KMS-11 (cell line): ENCODE results near the gene AGT.

ENCODE experiments used
- H2AFZ ChIP-seq: fragments of 200-600 bp; sonication (generic); 2 replicates; pipeline ENCODE4 v1.6.1; 2016; ENCODE audit warnings: antibody characterized with exemption, mixed run types, low read depth
- H3K27ac ChIP-seq: fragments of 200-600 bp; sonication (generic); 2 replicates; pipeline ENCODE4 v1.6.1; 2016; ENCODE audit warnings: mild to moderate bottlenecking, mixed run types
- H3K27me3 ChIP-seq: fragments of 200-600 bp; sonication (generic); 2 replicates; pipeline ENCODE4 v1.6.1; 2017; ENCODE audit warnings: mild to moderate bottlenecking, low read depth, mixed run types, moderate library complexity; ENCODE audit not compliant: insufficient read depth
- H3K36me3 ChIP-seq: fragments of 200-600 bp; sonication (generic); 2 replicates; pipeline ENCODE4 v1.6.1; 2017; ENCODE audit warnings: mild to moderate bottlenecking, mixed run types; ENCODE audit not compliant: insufficient read depth
- H3K4me1 ChIP-seq: fragments of 200-600 bp; sonication (generic); 2 replicates; pipeline ENCODE4 v1.6.1; 2016; ENCODE audit warnings: mild to moderate bottlenecking, low read depth, mixed run types; ENCODE audit not compliant: poor library complexity, severe bottlenecking
- H3K4me2 ChIP-seq: fragments of 200-600 bp; sonication (generic); 2 replicates; pipeline ENCODE4 v1.7.0; 2016; ENCODE audit warnings: mild to moderate bottlenecking, mixed run types
- H3K4me3 ChIP-seq: fragments of 200-600 bp; sonication (generic); IDR thresholded peaks from 2 replicates; pipeline ENCODE4 v1.6.1; 2017; ENCODE audit warnings: low read depth, low read length, mixed read lengths; ENCODE audit not compliant: insufficient read depth
- H3K79me2 ChIP-seq: fragments of 200-600 bp; sonication (generic); 2 replicates; pipeline ENCODE4 v1.6.1; 2016; ENCODE audit warnings: low read depth, mixed run types; ENCODE audit not compliant: insufficient read depth
- H3K9ac ChIP-seq: fragments of 200-600 bp; sonication (generic); 2 replicates; pipeline ENCODE4 v1.6.1; 2016; ENCODE audit warnings: mild to moderate bottlenecking, mixed run types
- H4K20me1 ChIP-seq: fragments of 200-600 bp; sonication (generic); 2 replicates; pipeline ENCODE4 v1.6.1; 2016; ENCODE audit warnings: mild to moderate bottlenecking, mixed run types; ENCODE audit not compliant: insufficient read depth
- TF ChIP-seq, protein P1 (sequence below): fragments of 200-600 bp; sonication (generic); conservative IDR thresholded peaks from 2 replicates; pipeline ENCODE4 v1.6.1; 2017; ENCODE audit warnings: low read depth, mild to moderate bottlenecking, antibody characterized with exemption, low read length, moderate library complexity, mixed read lengths

Gene AGT

DNA sequence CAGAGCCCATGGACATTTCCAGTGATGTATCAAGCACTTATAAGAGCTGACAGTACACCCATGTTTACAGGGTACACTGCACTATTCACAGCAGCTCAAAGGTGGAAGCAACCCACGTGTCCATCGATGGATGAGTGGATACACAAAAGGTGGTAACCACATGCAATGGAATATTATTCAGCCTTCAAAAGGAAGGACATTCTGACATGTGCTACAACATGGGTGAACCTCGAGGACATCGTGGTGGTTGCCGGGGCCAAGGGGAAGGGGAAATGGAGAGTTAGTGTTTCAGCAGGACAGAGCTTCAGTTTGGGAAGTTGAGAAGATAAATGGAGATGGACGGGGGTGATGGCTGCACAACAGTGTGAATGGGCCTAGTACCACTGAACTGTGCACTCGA lies 9.1 kb downstream of the AGT start:
- no peak overlapping the region for H3K9ac ChIP-seq
- no peaks in the 10 kb centered on the region for H3K4me1 ChIP-seq
- no peak overlapping the region for H3K4me3 ChIP-seq
- no peak overlapping the region for H2AFZ ChIP-seq
- no peaks in the 10 kb centered on the region for H3K79me2 ChIP-seq
- no peaks in the 10 kb centered on the region for H4K20me1 ChIP-seq
- TF ChIP-seq, protein P1, sequence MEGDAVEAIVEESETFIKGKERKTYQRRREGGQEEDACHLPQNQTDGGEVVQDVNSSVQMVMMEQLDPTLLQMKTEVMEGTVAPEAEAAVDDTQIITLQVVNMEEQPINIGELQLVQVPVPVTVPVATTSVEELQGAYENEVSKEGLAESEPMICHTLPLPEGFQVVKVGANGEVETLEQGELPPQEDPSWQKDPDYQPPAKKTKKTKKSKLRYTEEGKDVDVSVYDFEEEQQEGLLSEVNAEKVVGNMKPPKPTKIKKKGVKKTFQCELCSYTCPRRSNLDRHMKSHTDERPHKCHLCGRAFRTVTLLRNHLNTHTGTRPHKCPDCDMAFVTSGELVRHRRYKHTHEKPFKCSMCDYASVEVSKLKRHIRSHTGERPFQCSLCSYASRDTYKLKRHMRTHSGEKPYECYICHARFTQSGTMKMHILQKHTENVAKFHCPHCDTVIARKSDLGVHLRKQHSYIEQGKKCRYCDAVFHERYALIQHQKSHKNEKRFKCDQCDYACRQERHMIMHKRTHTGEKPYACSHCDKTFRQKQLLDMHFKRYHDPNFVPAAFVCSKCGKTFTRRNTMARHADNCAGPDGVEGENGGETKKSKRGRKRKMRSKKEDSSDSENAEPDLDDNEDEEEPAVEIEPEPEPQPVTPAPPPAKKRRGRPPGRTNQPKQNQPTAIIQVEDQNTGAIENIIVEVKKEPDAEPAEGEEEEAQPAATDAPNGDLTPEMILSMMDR: no peak
- H3K4me2 ChIP-seq: no peak overlapping the region
- no peaks in the 10 kb centered on the region for H3K27me3 ChIP-seq
- no peak overlapping the region for H3K27ac ChIP-seq
- no peaks in the 10 kb centered on the region for H3K36me3 ChIP-seq

DNA sequence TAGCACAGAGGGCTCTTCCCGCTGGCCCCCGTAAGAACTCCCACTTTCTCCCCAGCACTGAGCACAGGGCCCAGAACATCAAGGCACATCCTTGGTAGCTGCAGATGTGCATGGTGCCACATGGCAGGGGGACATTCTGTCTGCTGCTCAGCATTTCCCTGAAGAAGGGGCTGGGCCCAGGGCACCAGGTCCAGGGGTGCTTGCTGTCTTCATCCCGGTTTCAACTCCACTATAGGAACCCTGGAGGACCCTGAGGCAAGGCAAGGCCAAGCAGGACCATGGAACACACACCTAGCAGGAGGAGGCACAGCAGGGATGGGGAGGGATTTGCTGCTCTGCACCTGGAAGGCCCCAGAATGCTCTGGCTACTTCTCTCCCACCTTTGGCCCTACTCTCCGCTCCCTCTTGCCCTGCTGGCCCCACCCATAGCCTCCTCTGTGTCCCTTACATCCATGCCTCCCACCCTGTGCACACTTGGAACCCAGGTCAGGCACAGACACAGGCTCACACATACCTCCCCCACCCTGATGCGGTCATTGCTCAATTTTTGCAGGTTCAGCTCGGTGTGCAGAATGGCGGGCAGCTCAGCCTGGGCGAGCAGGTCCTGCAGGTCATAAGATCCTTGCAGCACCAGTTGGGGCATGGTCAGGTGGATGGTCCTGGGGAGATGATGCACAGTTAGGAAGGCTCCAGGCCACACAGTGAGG lies 10.1 kb downstream of the AGT start:
- TF ChIP-seq, protein P1: no peak
- no peak overlapping the region for H3K9ac ChIP-seq

DNA sequence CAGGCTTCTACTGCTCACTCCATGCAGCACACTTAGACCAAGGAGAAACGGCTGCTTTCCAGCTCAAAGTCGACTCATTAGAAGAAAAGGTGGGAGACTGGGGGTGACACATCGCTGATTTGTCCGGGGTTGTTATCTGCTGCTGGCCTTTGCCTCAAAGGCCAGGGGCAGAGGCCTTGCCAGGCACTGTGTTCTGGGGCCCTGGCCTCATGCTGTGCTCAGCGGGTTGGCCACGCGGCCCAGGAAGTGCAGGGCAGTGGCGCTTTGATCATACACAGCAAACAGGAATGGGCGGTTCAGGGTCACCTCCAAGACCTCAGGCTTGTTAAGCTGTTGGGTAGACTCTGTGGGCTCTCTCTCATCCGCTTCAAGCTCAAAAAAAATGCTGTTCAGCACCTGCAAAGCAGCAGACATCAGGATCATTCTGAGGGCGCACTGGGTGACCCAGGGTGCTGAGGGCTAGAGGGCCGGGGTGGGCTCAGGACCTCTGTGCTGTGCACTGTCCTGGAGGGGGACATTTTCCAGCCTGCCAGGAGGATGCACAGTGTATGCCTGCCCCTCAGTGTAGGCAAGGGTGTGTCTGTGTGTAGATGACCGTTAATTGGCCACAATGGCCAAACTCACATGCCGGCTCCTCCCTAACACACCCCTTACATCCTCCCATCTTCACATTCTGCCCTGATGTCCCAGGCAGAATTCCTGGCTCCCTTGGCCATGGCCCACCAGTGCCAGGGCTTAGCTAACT lies 10.8 kb downstream of the AGT start:
- H3K4me1 ChIP-seq: no peaks in the 10 kb centered on the region
- no peaks in the 10 kb centered on the region for H3K27me3 ChIP-seq
- no peaks in the 10 kb centered on the region for H4K20me1 ChIP-seq
- H3K4me2 ChIP-seq: no peak overlapping the region
- TF ChIP-seq, protein P1: no peak
- H3K79me2 ChIP-seq: no peaks in the 10 kb centered on the region
- H3K27ac ChIP-seq: no peak overlapping the region
- H3K9ac ChIP-seq: no peak overlapping the region
- no peak overlapping the region for H3K4me3 ChIP-seq
- H3K36me3 ChIP-seq: no peaks in the 10 kb centered on the region
- no peak overlapping the region for H2AFZ ChIP-seq

More for the DNA sequence above, 10.1 kb downstream of the AGT start:
- no peak overlapping the region for H2AFZ ChIP-seq
- H3K4me2 ChIP-seq: no peak overlapping the region
- H3K27me3 ChIP-seq: no peaks in the 10 kb centered on the region
- H3K4me1 ChIP-seq: no peaks in the 10 kb centered on the region
- H3K27ac ChIP-seq: no peak overlapping the region
- no peaks in the 10 kb centered on the region for H4K20me1 ChIP-seq
- H3K4me3 ChIP-seq: no peak overlapping the region
- no peaks in the 10 kb centered on the region for H3K36me3 ChIP-seq
- no peaks in the 10 kb centered on the region for H3K79me2 ChIP-seq

DNA sequence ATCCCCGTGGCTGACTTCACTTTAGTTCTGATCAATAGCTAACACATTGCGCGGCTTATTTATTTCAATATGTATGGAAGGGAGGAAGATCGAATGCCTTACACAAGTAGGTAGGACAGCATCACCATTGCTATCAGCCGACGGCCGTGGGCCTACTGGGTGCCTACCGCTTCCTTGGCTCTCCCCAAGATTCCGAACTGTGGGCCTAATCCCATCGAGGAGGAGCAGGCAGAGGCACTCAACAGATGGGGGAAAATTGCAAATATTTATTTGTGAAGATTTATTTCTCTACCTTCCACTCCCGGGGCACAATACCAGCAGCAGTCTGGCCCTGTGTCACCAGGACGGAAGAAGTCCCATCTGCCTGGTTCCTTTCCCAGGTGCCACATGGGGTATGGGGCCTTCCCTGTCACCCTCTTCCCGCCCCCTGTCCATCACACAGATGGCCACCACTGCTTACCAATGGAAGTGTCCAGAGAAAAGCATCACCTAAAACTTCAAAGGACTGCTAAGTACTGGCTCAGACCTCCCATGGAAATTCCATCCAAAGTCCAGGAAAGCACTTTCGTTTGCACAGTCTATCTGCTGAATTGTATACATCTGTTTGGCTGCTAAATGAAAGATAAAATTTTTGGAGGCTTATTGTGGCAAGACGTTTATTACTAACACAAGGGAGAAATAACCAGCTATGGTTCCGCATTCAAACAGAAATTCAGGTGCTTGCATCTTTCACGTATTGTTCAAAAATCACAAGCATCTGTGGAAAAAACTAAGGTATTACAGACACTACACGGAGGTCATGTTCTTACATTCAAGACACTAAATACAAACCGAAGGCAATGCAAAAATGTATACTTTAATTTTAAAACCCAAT lies 11.8 kb downstream of the AGT start:
- no peak overlapping the region for H2AFZ ChIP-seq
- TF ChIP-seq, protein P1: no peak
- no peaks in the 10 kb centered on the region for H3K27me3 ChIP-seq

More for the DNA sequence above, 11.8 kb downstream of the AGT start:
- Histone ChIP-seq H4K20me1 (no peaks in the 10 kb centered on the region), H3K79me2 (no peaks in the 10 kb centered on the region), H3K27ac (no peak overlapping the region), H3K36me3 (no peaks in the 10 kb centered on the region), H3K4me1 (no peaks in the 10 kb centered on the region), H3K4me3 (no peak overlapping the region), H3K4me2 (no peak overlapping the region), H3K9ac (no peak overlapping the region)
